CD14-positive monocyte (primary cell): ENCODE measurements around the gene MORF4L2. TPM values are rescaled to one million over a fixed set of nuclear protein-coding genes. Genes with fewer than 3 reads are reported as not detected.

Experiments
- DNase-seq, 3 donors: peaks; one replicate each; pipeline ENCODE4 v3.0.0-alpha.2; 2011 to 2022
- H2AFZ ChIP-seq: 2 replicates; pipeline ENCODE4 v1.6.0; 2012; ENCODE audit warnings: mild to moderate bottlenecking, low read depth, low read length, inconsistent platforms; ENCODE audit not compliant: insufficient read depth, poor library complexity, severe bottlenecking
- H3K27ac ChIP-seq, 2 donors: 1 replicate in 1 of 2; 2 replicates in 1 of 2; pipeline ENCODE4 v1.5.1; 2012 to 2013; ENCODE audit warnings: low read length in 2 of 2, control low read depth in 1 of 2, inconsistent platforms in 1 of 2, low read depth in 1 of 2, mild to moderate bottlenecking in 1 of 2
- H3K27me3 ChIP-seq, 2 donors: one replicate each; pipeline versions ENCODE4 v1.6.0 to v1.6.1; 2011 to 2013; ENCODE audit warnings: low read length in 2 of 2; ENCODE audit not compliant: control insufficient read depth in 2 of 2, insufficient read depth in 2 of 2
- H3K36me3 ChIP-seq, 2 donors: replicated peaks in 1 of 2; 1 replicate in 1 of 2; 2 replicates in 1 of 2; pipeline versions ENCODE4 v1.5.1 to v1.6.1; 2012 to 2013; ENCODE audit warnings: low read length in 2 of 2, control low read depth in 1 of 2, inconsistent platforms in 1 of 2, mild to moderate bottlenecking in 1 of 2; ENCODE audit not compliant: insufficient read depth in 2 of 2, control insufficient read depth in 1 of 2
- H3K4me1 ChIP-seq, 2 donors: 1 replicate in 1 of 2; 2 replicates in 1 of 2; pipeline versions ENCODE4 v1.5.1 to v1.6.1; 2012 to 2013; ENCODE audit warnings: low read length in 2 of 2, control low read depth in 1 of 2, inconsistent platforms in 1 of 2, mild to moderate bottlenecking in 1 of 2, moderate library complexity in 1 of 2; ENCODE audit not compliant: insufficient read depth in 2 of 2, control insufficient read depth in 1 of 2
- H3K4me2 ChIP-seq: replicated peaks from 2 replicates; pipeline ENCODE3; 2012; ENCODE audit warnings: low read length, moderate library complexity, mild to moderate bottlenecking; ENCODE audit not compliant: poor library complexity, severe bottlenecking; ENCODE audit errors: extremely low read depth
- H3K4me3 ChIP-seq, 3 experiments: fragments of 200-600 bp in 1 of 3; sonication (generic) in 1 of 3; replicated peaks in 1 of 3; 1 replicate in 2 of 3; 2 replicates in 1 of 3; pipeline ENCODE4 v1.5.1; 2011 to 2013; ENCODE audit warnings: low read length in 3 of 3, mild to moderate bottlenecking in 3 of 3, control low read depth in 2 of 3, low read depth in 2 of 3, inconsistent platforms in 1 of 3, moderate library complexity in 1 of 3
- H3K79me2 ChIP-seq: 2 replicates; pipeline ENCODE4 v1.6.0; 2012; ENCODE audit warnings: mild to moderate bottlenecking, control low read depth, inconsistent platforms, low read length, moderate library complexity; ENCODE audit not compliant: insufficient read depth
- H3K9ac ChIP-seq: 2 replicates; pipeline ENCODE4 v1.6.0; 2017; ENCODE audit warnings: low read length, mild to moderate bottlenecking; ENCODE audit not compliant: insufficient read depth, poor library complexity, severe bottlenecking
- H3K9me3 ChIP-seq, 2 donors: replicated peaks in 1 of 2; 1 replicate in 1 of 2; 2 replicates in 1 of 2; pipeline versions ENCODE4 v1.5.1 to v1.6.1; 2012 to 2013; ENCODE audit warnings: low read length in 2 of 2, control low read depth in 1 of 2; ENCODE audit not compliant: control insufficient read depth in 1 of 2, insufficient read depth in 1 of 2
- H4K20me1 ChIP-seq: 2 replicates; pipeline ENCODE4 v1.6.0; 2012; ENCODE audit warnings: mild to moderate bottlenecking, low read length, control low read depth, moderate library complexity; ENCODE audit not compliant: insufficient read depth
- H3K27ac Mint-ChIP-seq, 7 donors: one replicate each; pipeline ENCODE4 v1.8.0; 2020; ENCODE audit warnings: mild to moderate bottlenecking in 7 of 7, mixed read lengths in 7 of 7, moderate library complexity in 6 of 7, inconsistent platforms in 2 of 7
- H3K27me3 Mint-ChIP-seq, 3 donors: one replicate each; pipeline ENCODE4 v1.8.0; 2021 to 2022; ENCODE audit warnings: low read depth in 3 of 3, mild to moderate bottlenecking in 3 of 3, mixed read lengths in 3 of 3, moderate library complexity in 3 of 3, inconsistent platforms in 1 of 3
- H3K36me3 Mint-ChIP-seq, 2 donors: one replicate each; pipeline ENCODE4 v1.8.0; 2020; ENCODE audit warnings: mixed read lengths in 2 of 2, inconsistent platforms in 1 of 2, mild to moderate bottlenecking in 1 of 2
- H3K4me1 Mint-ChIP-seq: one replicate; pipeline ENCODE4 v1.8.0; 2020; ENCODE audit warnings: mild to moderate bottlenecking, mixed read lengths
- H3K4me3 Mint-ChIP-seq, 2 donors: one replicate each; pipeline ENCODE4 v1.8.0; 2020; ENCODE audit warnings: mild to moderate bottlenecking in 2 of 2, mixed read lengths in 2 of 2, moderate library complexity in 1 of 2
- H3K9me3 Mint-ChIP-seq, 7 donors: one replicate each; pipeline ENCODE4 v1.8.0; 2020 to 2022; ENCODE audit warnings: mixed read lengths in 7 of 7, mild to moderate bottlenecking in 6 of 7, moderate library complexity in 6 of 7, inconsistent platforms in 2 of 7
- WGBS: methylation state at CpG from one replicate; pipeline ENCODE4 v1.1.5; 2013; ENCODE audit warnings: missing lambda C conversion rate; ENCODE audit not compliant: insufficient coverage; 5-methylcytosine and 5-hydroxymethylcytosine counted together
- intact Hi-C, 2 donors: fragments of 100-400 bp; cut with micrococcal nuclease; formaldehyde crosslinking; loops; one replicate each; pipeline versions ENCODE4 v1.15.0 to v1.15.1; 2023
- polyA plus RNA-seq, 3 donors: library from polyadenylated mRNA; depleted of rRNA in 1 of 3; unstranded in 2 of 3; stranded (reverse) in 1 of 3; fragments of 300-500 nt in 2 of 3; fragments of >200 nt in 1 of 3; fragmentation: Illumina TruSeq in 2 of 3; gene quantifications; 1 replicate in 2 of 3; 2 replicates in 1 of 3; pipeline ENCODE4 v1.2.3, GENCODE V29; 2012 to 2021
- TF ChIP-seq, protein P1 (sequence below): fragments of 200-600 bp; IDR thresholded peaks from one replicate; pipeline ENCODE4 v1.8.0; 2022; ENCODE audit warnings: antibody characterized with exemption, mild to moderate bottlenecking

Gene MORF4L2
- polyA plus RNA-seq, 3 donors = 83.5 to 86.4 (median 83.9) TPM

- Mint-ChIP-seq H3K36me3 (peaks cover 41 to 44% of the 10 kb centered on the region in 2 donors), H3K4me1 (no peaks in the 10 kb centered on the region), H3K27me3 (peaks cover 0 to 13% (median 1%) of the 10 kb centered on the region in 3 donors), H3K4me3 (no peak overlapping the region), H3K27ac (no peak overlapping the region), H3K9me3 (no peaks in the 10 kb centered on the region)
- H3K9me3 ChIP-seq = no peaks in the 10 kb centered on the region
- H3K79me2 ChIP-seq = no peaks in the 10 kb centered on the region
- no peak overlapping the region for H3K4me3 ChIP-seq
- H3K4me2 ChIP-seq = no peak overlapping the region
- no peak overlapping the region for H2AFZ ChIP-seq
- DNase-seq = no peak
- no CpG with 5 or more reads among the region's 8 CpGs for WGBS
- H3K27me3 ChIP-seq = no peaks in the 10 kb centered on the region
- H3K4me1 ChIP-seq = no peaks in the 10 kb centered on the region
- H3K9ac ChIP-seq = no peak overlapping the region
- TF ChIP-seq, protein P1, sequence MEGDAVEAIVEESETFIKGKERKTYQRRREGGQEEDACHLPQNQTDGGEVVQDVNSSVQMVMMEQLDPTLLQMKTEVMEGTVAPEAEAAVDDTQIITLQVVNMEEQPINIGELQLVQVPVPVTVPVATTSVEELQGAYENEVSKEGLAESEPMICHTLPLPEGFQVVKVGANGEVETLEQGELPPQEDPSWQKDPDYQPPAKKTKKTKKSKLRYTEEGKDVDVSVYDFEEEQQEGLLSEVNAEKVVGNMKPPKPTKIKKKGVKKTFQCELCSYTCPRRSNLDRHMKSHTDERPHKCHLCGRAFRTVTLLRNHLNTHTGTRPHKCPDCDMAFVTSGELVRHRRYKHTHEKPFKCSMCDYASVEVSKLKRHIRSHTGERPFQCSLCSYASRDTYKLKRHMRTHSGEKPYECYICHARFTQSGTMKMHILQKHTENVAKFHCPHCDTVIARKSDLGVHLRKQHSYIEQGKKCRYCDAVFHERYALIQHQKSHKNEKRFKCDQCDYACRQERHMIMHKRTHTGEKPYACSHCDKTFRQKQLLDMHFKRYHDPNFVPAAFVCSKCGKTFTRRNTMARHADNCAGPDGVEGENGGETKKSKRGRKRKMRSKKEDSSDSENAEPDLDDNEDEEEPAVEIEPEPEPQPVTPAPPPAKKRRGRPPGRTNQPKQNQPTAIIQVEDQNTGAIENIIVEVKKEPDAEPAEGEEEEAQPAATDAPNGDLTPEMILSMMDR = no peak
- peaks cover 43 to 53% of the 10 kb centered on the region in 2 donors for H3K36me3 ChIP-seq
- H4K20me1 ChIP-seq = no peaks in the 10 kb centered on the region
- no peak overlapping the region for H3K27ac ChIP-seq
- intact Hi-C loops = no loop called here
Measured at GRCh38 chrX:103674531-103675454, 11.7 kb downstream of the MORF4L2 start.

DNA sequence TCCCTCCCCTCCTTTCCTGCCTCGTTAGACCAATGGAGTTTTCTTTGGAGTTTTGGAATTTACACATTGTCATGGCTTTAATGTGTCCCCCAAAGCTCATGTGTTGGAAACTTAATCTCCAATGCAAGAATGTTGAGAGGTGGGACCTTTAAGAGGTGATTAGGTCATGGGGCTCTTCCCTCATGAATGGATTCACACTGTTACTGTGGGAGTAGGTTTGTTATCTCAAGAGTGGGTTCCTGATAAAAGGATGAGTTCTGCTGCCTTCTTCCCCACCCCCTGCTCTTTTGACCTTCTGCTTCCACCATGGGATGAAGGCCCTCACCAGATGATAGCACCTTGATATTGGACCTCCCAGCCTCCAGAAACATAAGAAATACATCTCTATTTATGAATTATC is 16.8 kb downstream of the MORF4L2 start:
- Histone ChIP-seq H3K4me3 (no peak overlapping the region), H3K4me1 (no peaks in the 10 kb centered on the region), H2AFZ (no peak overlapping the region), H3K79me2 (no peaks in the 10 kb centered on the region), H3K4me2 (no peak overlapping the region), H3K27ac (no peak overlapping the region), H3K27me3 (peaks cover 0 to 3% of the 10 kb centered on the region in 2 donors), H3K9ac (no peak overlapping the region), H4K20me1 (no peaks in the 10 kb centered on the region), H3K36me3 (peaks cover 0 to 2% of the 10 kb centered on the region in 2 donors), H3K9me3 (no peaks in the 10 kb centered on the region)
- H3K9me3 Mint-ChIP-seq = no peaks in the 10 kb centered on the region
- TF ChIP-seq, protein P1 = no peak
- WGBS = no CpG with 5 or more reads among the region's 1 CpG
- H3K4me3 Mint-ChIP-seq = no peak overlapping the region
- no peaks in the 10 kb centered on the region for H3K36me3 Mint-ChIP-seq
- H3K4me1 Mint-ChIP-seq = no peaks in the 10 kb centered on the region
- peaks cover 4 to 20% (median 9%) of the 10 kb centered on the region in 3 donors for H3K27me3 Mint-ChIP-seq
- intact Hi-C loops = no loop called here
- H3K27ac Mint-ChIP-seq = no peak overlapping the region
- no peak for DNase-seq
